ENCODE data around the gene CCDC142.

The CCDC142 gene

GRCh38 chr2:74440378-74441169 lies 42.2 kb downstream of the CCDC142 start:
- no peak for DNase-seq

GRCh38 chr2:74439803-74440377 lies 42.9 kb downstream of the CCDC142 start:
- DNase-seq, result no peak

GRCh38 chr2:74439373-74439772 lies 43.4 kb downstream of the CCDC142 start:
- DNase-seq, result no peak

- no peak for DNase-seq
Observed at GRCh38 chr2:74438248-74438647, 44.5 kb downstream of the CCDC142 start.

- DNase-seq, result no peak
Observed at GRCh38 chr2:74436848-74437695, 45.7 kb downstream of the CCDC142 start.

- no peak for DNase-seq
Observed at GRCh38 chr2:74436111-74436805, 46.5 kb downstream of the CCDC142 start.

GRCh38 chr2:74430502-74430901 lies 52.3 kb downstream of the CCDC142 start:
- DNase-seq, result no peak

GRCh38 chr2:74429487-74430451 lies 53.0 kb downstream of the CCDC142 start:
- DNase-seq, result no peak

GRCh38 chr2:74428675-74429074 lies 54.1 kb downstream of the CCDC142 start:
- no peak for DNase-seq

- no peak for DNase-seq
Observed at GRCh38 chr2:74427551-74427950, 55.2 kb downstream of the CCDC142 start.

GRCh38 chr2:74426181-74426758 lies 56.5 kb downstream of the CCDC142 start:
- no peak for DNase-seq

GRCh38 chr2:74425523-74425922 lies 57.3 kb downstream of the CCDC142 start:
- no peak for DNase-seq

GRCh38 chr2:74424995-74425406 lies 57.8 kb downstream of the CCDC142 start:
- DNase-seq, result no peak

GRCh38 chr2:74424139-74424992 lies 58.4 kb downstream of the CCDC142 start:
- DNase-seq, result no peak

Data from NCI-H345 (cell line).